ENCODE measurements around the gene AP2A1.

The AP2A1 gene

DNA sequence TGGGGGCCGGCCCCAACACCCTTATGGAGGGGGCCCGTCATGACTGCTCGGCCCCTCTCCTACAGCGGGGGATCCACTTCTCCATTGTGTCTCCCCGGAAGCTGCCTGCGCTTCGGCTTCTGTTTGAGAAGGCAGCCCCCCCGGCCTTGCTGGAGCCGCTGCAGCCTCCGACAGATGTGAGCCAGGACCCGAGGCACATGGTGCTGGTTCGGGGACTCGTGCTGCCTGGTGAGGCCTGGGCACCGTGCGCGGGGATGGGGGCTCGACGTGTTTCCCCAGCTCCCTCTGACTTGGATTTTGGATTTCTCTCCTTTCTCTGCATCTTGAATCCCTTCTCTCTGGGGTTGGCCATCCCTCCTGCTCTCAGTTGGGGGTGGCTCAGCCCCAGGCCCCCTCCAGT lies 62.9 kb downstream of the AP2A1 start:
- no peaks in the 10 kb centered on the region for H3K9me3 Mint-ChIP-seq
- H3K27ac Mint-ChIP-seq (ENCODE audit: low read depth), result no peak overlapping the region
- DNase-seq (ENCODE audit: low spot score in 2 of 2) (no peak), ATAC-seq (replicated peaks; ENCODE audit: extremely low read depth, poor library complexity, severe bottlenecking) (no peak)
- no peak overlapping the region for H3K4me3 Mint-ChIP-seq
- H3K27me3 Mint-ChIP-seq, result no peaks in the 10 kb centered on the region
- peaks cover 14% of the 10 kb centered on the region for H3K4me1 Mint-ChIP-seq
- peaks cover 22% of the 10 kb centered on the region for H3K36me3 Mint-ChIP-seq (ENCODE audit: insufficient read depth)

GRCh38 chr19:49830766-49831165 lies 64.0 kb downstream of the AP2A1 start:
- DNase-seq (ENCODE audit: low spot score in 2 of 2), result no peak
- Mint-ChIP-seq H3K4me3 (no peak overlapping the region), H3K27me3 (no peaks in the 10 kb centered on the region), H3K9me3 (no peaks in the 10 kb centered on the region), H3K27ac (ENCODE audit: low read depth) (no peak overlapping the region), H3K4me1 (peaks cover 14% of the 10 kb centered on the region), H3K36me3 (ENCODE audit: insufficient read depth) (peaks cover 22% of the 10 kb centered on the region)
- no peak for ATAC-seq (replicated peaks; ENCODE audit: extremely low read depth, poor library complexity, severe bottlenecking)

GRCh38 chr19:49831592-49831991 lies 64.8 kb downstream of the AP2A1 start:
- no peak for DNase-seq (ENCODE audit: low spot score in 2 of 2)
- Mint-ChIP-seq H3K9me3 (no peaks in the 10 kb centered on the region), H3K4me1 (peaks cover 9% of the 10 kb centered on the region), H3K4me3 (no peak overlapping the region), H3K27me3 (no peaks in the 10 kb centered on the region), H3K36me3 (ENCODE audit: insufficient read depth) (peaks cover 19% of the 10 kb centered on the region), H3K27ac (ENCODE audit: low read depth) (no peak overlapping the region)
- ATAC-seq (replicated peaks; ENCODE audit: extremely low read depth, poor library complexity, severe bottlenecking), result no peak

DNA sequence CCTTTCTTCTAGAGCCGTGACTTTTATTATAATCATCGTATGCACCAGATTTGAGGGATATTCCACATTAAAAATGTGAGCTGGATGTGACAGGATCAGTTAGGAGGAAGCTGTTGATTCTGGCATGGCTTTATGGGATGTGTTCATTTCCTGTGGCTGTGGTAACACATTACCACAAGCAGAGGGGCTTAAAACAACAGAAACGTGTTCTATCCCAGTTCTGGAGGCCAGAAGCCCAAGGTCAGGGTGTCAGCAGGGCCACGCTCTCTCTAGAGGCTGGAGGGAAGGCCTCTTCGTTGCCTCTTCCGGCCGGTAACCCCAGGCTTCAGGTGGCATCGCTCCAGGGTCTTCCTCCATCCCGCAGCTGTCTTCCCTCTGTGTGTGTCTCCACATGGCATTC lies 65.8 kb downstream of the AP2A1 start:
- Mint-ChIP-seq H3K27ac (ENCODE audit: low read depth) (no peak overlapping the region), H3K36me3 (ENCODE audit: insufficient read depth) (peaks cover 18% of the 10 kb centered on the region), H3K9me3 (no peaks in the 10 kb centered on the region), H3K4me1 (peaks cover under 1% of the 10 kb centered on the region), H3K27me3 (no peaks in the 10 kb centered on the region), H3K4me3 (no peak overlapping the region)
- no peak for ATAC-seq (replicated peaks; ENCODE audit: extremely low read depth, poor library complexity, severe bottlenecking)
- DNase-seq (ENCODE audit: low spot score in 2 of 2), result no peak

DNA sequence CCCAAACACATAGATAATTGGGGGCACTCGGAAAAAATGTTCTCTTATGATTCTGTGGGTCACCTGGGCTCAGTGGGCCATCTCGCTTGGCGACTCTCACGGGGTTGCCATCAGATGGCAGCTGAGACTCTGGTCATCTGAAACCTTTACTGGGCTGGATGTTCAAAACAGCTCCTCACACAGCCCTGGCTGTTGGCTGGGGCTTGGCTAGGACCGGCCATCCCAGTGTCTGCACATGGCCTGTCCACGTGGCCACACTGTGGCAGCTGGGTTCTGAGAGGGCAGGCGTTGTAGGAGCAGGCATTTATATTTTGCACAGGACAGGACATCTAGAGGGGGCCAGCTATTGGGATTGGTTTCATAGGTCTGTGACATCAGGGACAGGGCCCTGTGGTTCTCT lies 66.8 kb downstream of the AP2A1 start:
- no peak for ATAC-seq (replicated peaks; ENCODE audit: extremely low read depth, poor library complexity, severe bottlenecking)
- Mint-ChIP-seq H3K9me3 (no peaks in the 10 kb centered on the region), H3K27ac (ENCODE audit: low read depth) (no peak overlapping the region), H3K4me3 (no peak overlapping the region), H3K27me3 (no peaks in the 10 kb centered on the region), H3K36me3 (ENCODE audit: insufficient read depth) (peaks cover 22% of the 10 kb centered on the region), H3K4me1 (no peaks in the 10 kb centered on the region)
- DNase-seq (ENCODE audit: low spot score in 2 of 2), result no peak

DNA sequence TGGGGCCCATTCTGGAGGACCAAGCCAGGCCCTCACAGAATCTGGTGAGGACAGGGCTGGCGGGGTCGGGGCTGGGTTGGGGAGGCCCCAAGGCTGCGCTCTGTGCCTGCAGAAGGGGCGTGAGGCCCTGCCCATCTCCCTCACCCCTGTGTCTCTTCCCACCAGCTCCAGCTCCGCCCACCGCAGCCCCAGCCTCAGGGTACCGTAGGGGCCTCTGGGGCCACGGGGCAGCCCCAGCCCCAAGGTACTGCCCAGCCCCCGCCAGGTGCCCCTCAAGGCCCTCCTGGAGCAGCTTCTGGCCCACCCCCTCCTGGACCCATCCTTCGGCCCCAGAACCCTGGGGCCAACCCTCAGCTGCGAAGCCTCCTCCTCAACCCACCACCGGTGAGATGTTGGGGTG lies 68.8 kb downstream of the AP2A1 start:
- H3K4me1 Mint-ChIP-seq, result no peaks in the 10 kb centered on the region
- ATAC-seq (replicated peaks; ENCODE audit: extremely low read depth, poor library complexity, severe bottlenecking), result no peak
- H3K4me3 Mint-ChIP-seq, result no peak overlapping the region
- H3K27me3 Mint-ChIP-seq, result no peaks in the 10 kb centered on the region
- peaks cover 24% of the 10 kb centered on the region for H3K36me3 Mint-ChIP-seq (ENCODE audit: insufficient read depth)
- no peaks in the 10 kb centered on the region for H3K9me3 Mint-ChIP-seq
- DNase-seq (ENCODE audit: low spot score in 2 of 2), result no peak
- no peak overlapping the region for H3K27ac Mint-ChIP-seq (ENCODE audit: low read depth)

GRCh38 chr19:49836176-49837008 lies 69.6 kb downstream of the AP2A1 start:
- Mint-ChIP-seq H3K4me1 (no peaks in the 10 kb centered on the region), H3K4me3 (no peak overlapping the region), H3K27me3 (no peaks in the 10 kb centered on the region), H3K36me3 (ENCODE audit: insufficient read depth) (peaks cover 22% of the 10 kb centered on the region), H3K9me3 (no peaks in the 10 kb centered on the region), H3K27ac (ENCODE audit: low read depth) (no peak overlapping the region)
- ATAC-seq (replicated peaks; ENCODE audit: extremely low read depth, poor library complexity, severe bottlenecking) (no peak), DNase-seq (ENCODE audit: low spot score in 2 of 2) (no peak)

GRCh38 chr19:49837009-49837310 lies 70.2 kb downstream of the AP2A1 start:
- Mint-ChIP-seq H3K9me3 (no peaks in the 10 kb centered on the region), H3K4me3 (no peak overlapping the region), H3K4me1 (no peaks in the 10 kb centered on the region), H3K36me3 (ENCODE audit: insufficient read depth) (peaks cover 21% of the 10 kb centered on the region), H3K27me3 (no peaks in the 10 kb centered on the region), H3K27ac (ENCODE audit: low read depth) (no peak overlapping the region)
- DNase-seq (ENCODE audit: low spot score in 2 of 2), result no peak
- no peak for ATAC-seq (replicated peaks; ENCODE audit: extremely low read depth, poor library complexity, severe bottlenecking)

DNA sequence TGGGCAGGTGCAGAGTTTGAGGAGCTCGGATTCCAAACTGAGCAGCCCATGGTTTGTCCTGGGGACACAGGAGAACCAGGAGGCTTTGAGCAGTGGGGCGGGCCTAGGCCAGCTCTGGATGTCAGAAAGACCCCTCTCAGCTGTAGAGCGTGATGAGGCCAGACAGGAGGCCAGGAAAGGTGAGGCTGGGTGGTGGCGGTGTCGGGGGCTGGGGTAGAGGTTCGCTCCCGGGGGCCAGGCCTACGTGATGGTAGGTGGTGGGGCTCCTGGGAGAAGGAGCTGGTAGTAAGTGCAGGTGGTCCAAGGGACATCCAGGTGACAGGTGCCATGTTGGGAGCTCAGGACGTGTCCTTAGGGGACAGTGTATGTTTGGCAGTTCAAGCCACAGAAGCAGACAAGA lies 70.6 kb downstream of the AP2A1 start:
- Mint-ChIP-seq H3K4me1 (no peaks in the 10 kb centered on the region), H3K36me3 (ENCODE audit: insufficient read depth) (peaks cover 17% of the 10 kb centered on the region), H3K27ac (ENCODE audit: low read depth) (no peak overlapping the region), H3K9me3 (no peaks in the 10 kb centered on the region), H3K4me3 (no peak overlapping the region), H3K27me3 (no peaks in the 10 kb centered on the region)
- DNase-seq (ENCODE audit: low spot score in 2 of 2), result no peak
- no peak for ATAC-seq (replicated peaks; ENCODE audit: extremely low read depth, poor library complexity, severe bottlenecking)

- Mint-ChIP-seq H3K9me3 (no peaks in the 10 kb centered on the region), H3K27me3 (no peaks in the 10 kb centered on the region), H3K27ac (ENCODE audit: low read depth) (no peak overlapping the region), H3K4me3 (no peak overlapping the region), H3K36me3 (ENCODE audit: insufficient read depth) (peaks cover 11% of the 10 kb centered on the region), H3K4me1 (no peaks in the 10 kb centered on the region)
- no peak for ATAC-seq (replicated peaks; ENCODE audit: extremely low read depth, poor library complexity, severe bottlenecking)
- DNase-seq (ENCODE audit: low spot score in 2 of 2), result no peak
Observed at GRCh38 chr19:49838885-49839588, 72.2 kb downstream of the AP2A1 start.

- Mint-ChIP-seq H3K9me3 (no peaks in the 10 kb centered on the region), H3K27ac (ENCODE audit: low read depth) (no peak overlapping the region)
- no peak for DNase-seq (ENCODE audit: low spot score in 2 of 2)
Observed at GRCh38 chr19:49839713-49840112, 72.9 kb downstream of the AP2A1 start.

DNA sequence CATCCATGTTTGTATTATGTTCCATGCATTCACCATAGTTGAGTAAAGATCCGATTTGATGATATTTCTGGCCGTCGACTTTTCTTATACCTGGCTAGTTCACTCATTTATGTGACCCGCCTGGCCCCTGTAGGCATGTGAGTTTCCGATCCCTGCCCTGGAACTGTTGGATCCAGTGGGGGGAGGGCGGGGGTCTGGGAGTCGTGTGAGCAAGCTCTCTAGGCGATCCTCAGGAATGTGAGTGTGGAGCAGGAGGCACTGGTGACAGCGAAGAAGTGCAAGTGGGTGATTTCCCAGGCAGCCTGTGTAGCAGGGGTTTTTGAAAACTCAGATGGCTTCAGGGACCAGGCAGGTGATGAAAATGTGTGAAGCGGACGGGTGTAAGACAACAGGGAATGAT lies 73.5 kb downstream of the AP2A1 start:
- H3K4me1 Mint-ChIP-seq, result no peaks in the 10 kb centered on the region
- DNase-seq (ENCODE audit: low spot score in 2 of 2), result no peak
- no peak overlapping the region for H3K4me3 Mint-ChIP-seq
- no peaks in the 10 kb centered on the region for H3K27me3 Mint-ChIP-seq
- peaks cover 11% of the 10 kb centered on the region for H3K36me3 Mint-ChIP-seq (ENCODE audit: insufficient read depth)
- no peak for ATAC-seq (replicated peaks; ENCODE audit: extremely low read depth, poor library complexity, severe bottlenecking)
- no peak overlapping the region for H3K27ac Mint-ChIP-seq (ENCODE audit: low read depth)
- no peaks in the 10 kb centered on the region for H3K9me3 Mint-ChIP-seq

More at GRCh38 chr19:49839713-49840112, 72.9 kb downstream of the AP2A1 start:
- Mint-ChIP-seq H3K4me3 (no peak overlapping the region), H3K36me3 (ENCODE audit: insufficient read depth) (peaks cover 11% of the 10 kb centered on the region), H3K27me3 (no peaks in the 10 kb centered on the region), H3K4me1 (no peaks in the 10 kb centered on the region)
- no peak for ATAC-seq (replicated peaks; ENCODE audit: extremely low read depth, poor library complexity, severe bottlenecking)

DNA sequence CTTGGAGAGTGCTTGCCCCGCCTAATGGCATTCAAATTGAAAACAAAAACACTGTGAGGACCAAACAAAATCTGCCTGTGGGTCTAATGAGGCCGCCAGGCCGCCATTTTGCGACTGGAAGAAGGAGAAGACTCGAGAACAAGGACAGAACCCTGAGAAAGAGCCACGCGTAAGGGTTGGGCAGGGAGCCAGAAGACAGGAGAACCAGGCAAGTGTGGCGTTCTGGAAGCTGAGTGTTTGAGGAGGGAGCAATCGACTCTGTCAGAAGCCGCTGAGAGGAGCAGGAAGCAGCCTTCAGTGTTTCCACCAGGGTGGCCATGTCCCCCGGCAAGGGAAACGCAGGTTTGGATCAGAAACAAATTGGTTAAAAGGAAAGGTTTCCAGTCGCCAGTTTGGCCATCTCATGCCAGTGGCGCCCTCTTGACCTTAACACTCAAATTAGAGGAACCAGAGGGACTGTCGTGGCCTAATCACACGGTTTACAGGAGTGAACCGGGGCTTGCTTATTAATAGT lies 74.0 kb downstream of the AP2A1 start:
- no peak overlapping the region for H3K4me3 Mint-ChIP-seq
- no peak overlapping the region for H3K27ac Mint-ChIP-seq (ENCODE audit: low read depth)
- no peaks in the 10 kb centered on the region for H3K9me3 Mint-ChIP-seq
- DNase-seq (ENCODE audit: low spot score in 2 of 2) (no peak), ATAC-seq (replicated peaks; ENCODE audit: extremely low read depth, poor library complexity, severe bottlenecking) (no peak)
- H3K4me1 Mint-ChIP-seq, result no peaks in the 10 kb centered on the region
- peaks cover 10% of the 10 kb centered on the region for H3K36me3 Mint-ChIP-seq (ENCODE audit: insufficient read depth)
- no peaks in the 10 kb centered on the region for H3K27me3 Mint-ChIP-seq
